SH-SY5Y (cell line): Measurements from ENCODE around the gene RANGRF.

Source experiments
- GATA2 ChIP-seq: IDR thresholded peaks from 2 replicates; pipeline ENCODE4 v1.6.1; 2011; ENCODE audit warnings: mild to moderate bottlenecking, low read depth, low read length
- GATA3 ChIP-seq: IDR thresholded peaks from 2 replicates; pipeline ENCODE4 v1.6.1; 2011; ENCODE audit warnings: low read depth, mild to moderate bottlenecking, low read length, moderate library complexity

DNA sequence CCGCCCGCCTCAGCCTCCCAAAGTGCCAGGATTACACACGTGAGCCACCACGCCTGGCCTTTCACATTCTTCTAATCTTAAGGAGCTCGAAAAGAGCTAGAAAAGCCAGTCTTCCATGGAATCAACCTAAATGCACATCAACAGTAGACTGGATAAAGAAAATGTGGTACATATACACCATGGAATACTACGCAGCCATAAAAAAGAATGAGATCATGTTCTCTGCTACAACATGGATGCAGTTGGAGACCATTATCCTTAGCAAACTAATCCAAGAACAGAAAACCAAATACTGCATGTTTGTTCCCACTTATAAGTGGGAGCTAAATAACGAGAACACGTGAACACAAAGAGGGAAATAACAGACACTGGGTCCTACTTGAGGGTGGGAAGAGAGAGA, 43.7 kb upstream of the RANGRF start:
- TF ChIP-seq GATA2 (no peak), GATA3 (no peak)
